PC-9 (cell line): Measurements from ENCODE around the gene C1QTNF3. TPM values are rescaled to one million over a fixed set of nuclear protein-coding genes. Genes with fewer than 3 reads are reported as not detected.

Experiments
- BruUV-seq: library from RNA; stranded (reverse); fragments of 400-500 nt; replicated peaks from 2 replicates; lab custom pipeline; 2021; lab: Mats Ljungman, UMichigan
- CTCF ChIA-PET: fragments of 300-600 bp; sonication (Branson Sonifier 250); formaldehyde crosslinking; loops from one replicate; lab custom pipeline; 2022; ENCODE audit warnings: antibody characterized with exemption; lab: Charles Lee
- POLR2A ChIA-PET: fragments of 300-600 bp; sonication (Branson Sonifier 250); formaldehyde crosslinking; loops from one replicate; lab custom pipeline; 2022; ENCODE audit warnings: antibody characterized with exemption; ENCODE audit not compliant: unreplicated experiment; lab: Charles Lee
- DNase-seq, 2 experiments: peaks; one replicate each; pipeline versions ENCODE4 v3.0.0 to v3.0.0-alpha.2; 2015 to 2022; ENCODE audit warnings: mixed read lengths in 1 of 2
- H2AFZ ChIP-seq: fragments of 200-600 bp; sonication (generic); 2 replicates; pipeline ENCODE4 v1.8.1; 2017; ENCODE audit warnings: antibody characterized with exemption
- H3F3A ChIP-seq: fragments of 200-600 bp; sonication (generic); 2 replicates; pipeline ENCODE4 v1.8.1; 2017; ENCODE audit warnings: antibody characterized with exemption, mild to moderate bottlenecking, low read depth; ENCODE audit not compliant: insufficient read depth
- H3K27ac ChIP-seq: fragments of 200-600 bp; sonication (generic); 2 replicates; pipeline ENCODE4 v1.6.1; 2016; ENCODE audit warnings: mixed run types
- H3K27me3 ChIP-seq: fragments of 200-600 bp; sonication (generic); 2 replicates; pipeline ENCODE4 v1.6.1; 2016; ENCODE audit warnings: low read depth, mixed run types; ENCODE audit not compliant: insufficient read depth
- H3K36me3 ChIP-seq: fragments of 200-600 bp; sonication (generic); 2 replicates; pipeline ENCODE4 v1.6.1; 2016; ENCODE audit warnings: low read depth, mixed run types
- H3K4me1 ChIP-seq: fragments of 200-600 bp; sonication (generic); replicated peaks from 2 replicates; pipeline ENCODE4 v1.6.1; 2016; ENCODE audit warnings: mixed run types; ENCODE audit not compliant: insufficient read depth
- H3K4me2 ChIP-seq: fragments of 200-600 bp; sonication (generic); 2 replicates; pipeline ENCODE4 v1.6.1; 2017; ENCODE audit warnings: mixed run types
- H3K4me3 ChIP-seq: fragments of 200-600 bp; sonication (generic); 2 replicates; pipeline ENCODE4 v1.6.1; 2016; ENCODE audit warnings: mixed run types
- H3K79me2 ChIP-seq: fragments of 200-600 bp; sonication (generic); 2 replicates; pipeline ENCODE4 v1.6.1; 2017; ENCODE audit warnings: low read depth, mixed run types
- H3K9me2 ChIP-seq: fragments of 200-600 bp; sonication (generic); 2 replicates; pipeline ENCODE4 v1.8.1; 2017; ENCODE audit warnings: mild to moderate bottlenecking; ENCODE audit not compliant: insufficient read depth
- H3K9me3 ChIP-seq: fragments of 200-600 bp; sonication (generic); 2 replicates; pipeline ENCODE4 v1.8.1; 2016; ENCODE audit warnings: low read depth; ENCODE audit not compliant: insufficient read depth
- H4K20me1 ChIP-seq: fragments of 200-600 bp; sonication (generic); 2 replicates; pipeline ENCODE4 v1.8.1; 2017; ENCODE audit not compliant: insufficient read depth
- CTCF ChIP-seq: fragments of 200-600 bp; sonication (generic); conservative IDR thresholded peaks from 2 replicates; pipeline ENCODE4 v1.6.1; 2017; ENCODE audit warnings: mixed run types, antibody characterized with exemption, mild to moderate bottlenecking, moderate library complexity
- EZH2 ChIP-seq: fragments of 200-600 bp; sonication (generic); IDR thresholded peaks from 2 replicates; pipeline ENCODE4 v1.8.0; 2017; ENCODE audit warnings: antibody characterized with exemption, low read depth
- intact Hi-C: fragments of 100-400 bp; cut with micrococcal nuclease; formaldehyde crosslinking; loops from one replicate; pipeline ENCODE4 v1.10.0; 2022; ENCODE audit not compliant: unreplicated experiment
- total RNA-seq: library from RNA; stranded (reverse); gene quantifications from 2 replicates; pipeline ENCODE4 v1.2.3, GENCODE V29; 2021

C1QTNF3 gene
- total RNA-seq, 1 experiment from 2014 or later: 8.3 TPM

GRCh38 chr5:34040472-34040871, 2.5 kb downstream of the C1QTNF3 start:
- no peak overlapping the region for H3K4me2 ChIP-seq
- H3K9me2 ChIP-seq: no peaks in the 10 kb centered on the region
- H3K27ac ChIP-seq: no peak overlapping the region
- H3F3A ChIP-seq: no peaks in the 10 kb centered on the region
- DNase-seq: no peak
- intact Hi-C loops: no loop called here
- no peaks in the 10 kb centered on the region for H3K79me2 ChIP-seq
- no peaks in the 10 kb centered on the region for H3K4me1 ChIP-seq
- TF ChIP-seq EZH2 (no peak), CTCF (no peak)
- H3K36me3 ChIP-seq: no peaks in the 10 kb centered on the region
- ChIA-PET POLR2A (no interaction called here), CTCF (no interaction called here)
- no peak overlapping the region for H2AFZ ChIP-seq
- no peaks in the 10 kb centered on the region for H3K9me3 ChIP-seq
- H3K4me3 ChIP-seq: no peak overlapping the region
- H3K27me3 ChIP-seq: no peaks in the 10 kb centered on the region
- H4K20me1 ChIP-seq: no peaks in the 10 kb centered on the region
- BruUV-seq: no TSS peak

- DNase-seq: no peak
- Histone ChIP-seq H3K79me2 (no peaks in the 10 kb centered on the region), H3K36me3 (no peaks in the 10 kb centered on the region), H4K20me1 (no peaks in the 10 kb centered on the region), H3K9me2 (no peaks in the 10 kb centered on the region), H3K4me1 (no peaks in the 10 kb centered on the region), H3K27ac (no peak overlapping the region), H3K27me3 (no peaks in the 10 kb centered on the region), H3K4me2 (no peak overlapping the region), H3F3A (no peaks in the 10 kb centered on the region), H2AFZ (no peak overlapping the region), H3K9me3 (no peaks in the 10 kb centered on the region), H3K4me3 (no peak overlapping the region)
- intact Hi-C loops: no loop called here
- CTCF ChIA-PET: no interaction called here
- POLR2A ChIA-PET: no interaction called here
- BruUV-seq: no TSS peak
- TF ChIP-seq EZH2 (no peak), CTCF (no peak)
Measured at GRCh38 chr5:34039398-34040157, 3.4 kb downstream of the C1QTNF3 start.

- TF ChIP-seq EZH2: no peak
- no peak for TF ChIP-seq CTCF
- H3K27me3 ChIP-seq: no peaks in the 10 kb centered on the region
- no peak overlapping the region for H3K4me2 ChIP-seq
- no peak for DNase-seq
- intact Hi-C loops: no loop called here
- H3K9me3 ChIP-seq: no peaks in the 10 kb centered on the region
- H3K36me3 ChIP-seq: no peaks in the 10 kb centered on the region
- H3F3A ChIP-seq: no peaks in the 10 kb centered on the region
- CTCF ChIA-PET: no interaction called here
- H3K4me3 ChIP-seq: no peak overlapping the region
- BruUV-seq: no TSS peak
- H3K27ac ChIP-seq: no peak overlapping the region
- no peaks in the 10 kb centered on the region for H3K4me1 ChIP-seq
- no peaks in the 10 kb centered on the region for H3K79me2 ChIP-seq
- H3K9me2 ChIP-seq: no peaks in the 10 kb centered on the region
- H4K20me1 ChIP-seq: no peaks in the 10 kb centered on the region
- POLR2A ChIA-PET: interaction anchor here (0.5 kb wide), 1 partner anchor 27 kb away, joined by 3 read pairs; no protein-coding TSS in a partner anchor
- no peak overlapping the region for H2AFZ ChIP-seq
Measured at GRCh38 chr5:34038838-34039237, 4.2 kb downstream of the C1QTNF3 start.
